CD4-positive, alpha-beta T cell treated with Interleukin-10 for 1 hour (primary cell): ENCODE data around the gene SRPK2.
"Not testable (repeated sequence)": the region's sequence is repeated elsewhere in the genome, so short reads cannot be mapped to it uniquely, and the experiment has no call there.

Experiments
- DNase-seq: peaks from one replicate; pipeline ENCODE4 v3.0.0-alpha.2; 2020

The SRPK2 gene

DNA sequence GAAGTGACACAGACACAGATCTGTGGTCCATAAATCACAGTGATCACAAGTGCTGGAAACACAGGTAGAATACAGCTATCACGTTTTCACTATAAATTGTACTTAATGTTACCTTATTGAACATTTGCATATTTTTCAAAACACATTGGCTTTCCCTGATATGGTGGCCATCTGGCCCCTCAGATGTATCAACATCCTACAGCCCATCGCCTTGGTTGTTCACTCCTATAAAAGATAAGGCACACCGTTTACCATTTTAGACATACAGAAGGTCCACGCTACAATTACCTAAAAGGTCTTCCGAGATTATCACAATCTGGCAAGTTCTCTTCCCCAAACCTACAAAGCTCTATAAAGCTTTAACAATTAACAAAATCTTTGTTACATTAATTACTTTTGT, 91.4 kb downstream of the SRPK2 start:
- DNase-seq = no peak

DNA sequence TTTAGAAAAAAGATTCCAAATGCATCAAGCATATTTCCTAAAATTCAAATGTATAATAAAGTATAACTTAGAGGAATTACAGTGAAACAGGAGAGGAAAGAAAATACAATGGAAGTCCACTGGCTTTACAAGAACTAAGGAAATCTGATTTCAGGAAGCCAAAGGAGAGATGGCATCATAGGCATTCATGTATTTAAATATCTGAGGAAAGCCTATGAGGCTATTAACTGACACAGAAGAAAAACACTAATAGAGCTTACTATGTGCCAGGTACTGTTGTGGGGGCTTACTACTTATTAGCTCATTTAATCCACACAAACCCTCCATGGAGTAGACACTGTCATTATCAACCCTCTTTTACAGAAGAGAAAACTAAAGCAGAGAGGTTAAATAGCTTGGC, 92.2 kb downstream of the SRPK2 start:
- no peak for DNase-seq

- no peak for DNase-seq
These were observed 92.9 kb downstream of the SRPK2 start for GRCh38 chr7:105295596-105296352.

DNA sequence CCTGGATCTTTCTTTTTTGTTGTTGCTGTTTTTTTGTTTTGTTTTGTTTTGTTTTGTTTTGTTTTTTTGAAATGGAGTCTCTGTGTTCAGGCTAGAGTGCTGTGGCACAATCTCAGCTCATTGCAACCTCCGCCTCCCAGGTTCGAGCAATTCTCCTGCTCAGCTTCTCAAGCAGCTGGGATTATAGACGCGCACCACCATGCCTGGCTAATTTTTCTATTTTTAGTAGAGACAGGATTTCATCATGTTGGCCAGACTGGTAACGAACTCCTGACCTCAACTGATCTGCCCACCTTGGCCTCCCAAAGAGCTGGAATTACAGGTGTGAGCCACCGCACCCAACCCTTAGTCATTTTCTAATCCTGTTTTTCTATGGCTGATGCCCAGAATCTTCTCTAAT, 94.2 kb downstream of the SRPK2 start:
- DNase-seq = not testable (repeated sequence)

- no peak for DNase-seq
These were observed 99.0 kb downstream of the SRPK2 start for GRCh38 chr7:105289704-105290103.

GRCh38 chr7:105286441-105286840, 102.3 kb downstream of the SRPK2 start:
- DNase-seq = no peak

GRCh38 chr7:105285118-105285874, 103.4 kb downstream of the SRPK2 start:
- no peak for DNase-seq

GRCh38 chr7:105284014-105284413, 104.7 kb downstream of the SRPK2 start:
- DNase-seq = no peak

DNA sequence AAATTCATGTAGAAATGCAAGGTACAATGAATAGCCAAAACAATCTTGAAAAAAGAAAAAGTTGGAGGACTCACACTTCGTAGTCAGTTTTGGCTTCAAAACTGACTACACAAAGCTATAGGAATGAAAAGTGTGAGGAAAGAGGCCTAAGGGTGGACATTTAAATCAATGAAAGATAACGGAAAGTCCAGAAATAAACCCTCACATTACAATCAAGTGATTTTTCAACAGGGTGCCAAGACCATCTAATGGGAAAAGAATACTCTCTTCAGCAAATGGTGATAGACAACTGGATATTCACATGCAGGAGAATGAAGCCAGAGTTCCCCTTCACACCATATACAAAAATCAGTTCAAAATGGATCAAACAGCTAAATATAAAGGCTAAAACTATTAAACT, 106.8 kb downstream of the SRPK2 start:
- no peak for DNase-seq

- DNase-seq = no peak
These were observed 109.1 kb downstream of the SRPK2 start for GRCh38 chr7:105279688-105280007.

GRCh38 chr7:105278973-105279687, 109.6 kb downstream of the SRPK2 start:
- no peak for DNase-seq

GRCh38 chr7:105278565-105278964, 110.2 kb downstream of the SRPK2 start:
- no peak for DNase-seq

DNA sequence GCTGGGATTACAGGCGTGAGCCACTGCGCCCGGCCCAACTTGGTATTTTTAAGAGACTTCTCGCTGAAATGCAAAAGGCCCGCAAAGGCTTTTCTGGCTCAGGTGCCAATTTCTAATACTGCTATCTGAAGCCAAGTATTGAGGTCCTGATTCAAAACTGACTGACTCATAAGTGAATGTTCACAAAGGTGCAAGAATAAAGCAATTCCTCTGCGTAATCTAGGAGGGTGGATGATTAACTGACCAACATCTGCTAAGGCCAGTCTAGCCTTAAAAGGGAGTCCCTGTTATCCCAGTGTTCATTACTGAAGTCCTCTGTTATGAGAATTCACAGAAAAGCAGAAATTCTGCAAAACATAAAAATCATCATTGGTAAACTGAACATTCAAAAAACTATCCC, 111.4 kb downstream of the SRPK2 start:
- no peak for DNase-seq

DNA sequence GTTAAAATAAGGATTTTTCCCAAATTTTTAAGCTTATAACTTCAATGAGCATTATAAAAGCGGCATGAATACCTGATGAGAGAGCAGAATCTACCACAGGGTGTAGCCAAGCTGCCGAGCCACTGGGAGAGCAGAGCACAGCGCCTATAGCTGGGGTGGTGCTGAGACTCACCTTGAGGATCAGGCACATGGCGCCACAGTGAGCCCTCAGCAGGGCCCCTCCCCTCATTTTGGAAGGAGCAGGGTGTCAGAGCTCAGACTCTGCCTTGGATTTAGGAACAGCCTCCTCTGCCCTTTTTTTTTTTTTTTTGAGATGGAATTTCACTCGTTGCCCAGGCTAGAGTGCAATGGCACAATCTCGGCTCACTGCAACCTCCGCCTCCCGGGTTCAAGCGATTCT, 118.6 kb downstream of the SRPK2 start:
- DNase-seq = peak; percentile 3

GRCh38 chr7:105269397-105269796, 119.3 kb downstream of the SRPK2 start:
- DNase-seq = peak; percentile 7

- DNase-seq = peak; percentile 47
These were observed 120.0 kb downstream of the SRPK2 start for GRCh38 chr7:105268511-105269392.

DNA sequence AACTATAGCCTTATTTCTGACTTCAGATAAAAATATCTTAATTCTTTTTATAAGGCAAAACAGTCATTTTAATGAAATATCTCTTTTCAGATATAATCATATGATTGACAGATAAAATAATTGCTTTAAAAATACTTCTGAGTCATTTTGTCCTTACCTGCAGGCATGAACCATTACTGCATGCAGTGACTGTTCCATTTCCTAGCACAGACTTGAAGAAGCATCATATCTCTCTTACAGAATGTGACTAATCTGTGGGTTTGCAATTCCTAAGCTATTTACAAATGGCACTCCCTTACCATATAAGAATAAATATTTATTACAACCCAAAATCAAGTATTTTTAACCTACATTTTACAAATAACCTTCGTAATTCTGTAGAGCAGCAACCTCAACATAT, 120.7 kb downstream of the SRPK2 start:
- peak; percentile 24 for DNase-seq

DNA sequence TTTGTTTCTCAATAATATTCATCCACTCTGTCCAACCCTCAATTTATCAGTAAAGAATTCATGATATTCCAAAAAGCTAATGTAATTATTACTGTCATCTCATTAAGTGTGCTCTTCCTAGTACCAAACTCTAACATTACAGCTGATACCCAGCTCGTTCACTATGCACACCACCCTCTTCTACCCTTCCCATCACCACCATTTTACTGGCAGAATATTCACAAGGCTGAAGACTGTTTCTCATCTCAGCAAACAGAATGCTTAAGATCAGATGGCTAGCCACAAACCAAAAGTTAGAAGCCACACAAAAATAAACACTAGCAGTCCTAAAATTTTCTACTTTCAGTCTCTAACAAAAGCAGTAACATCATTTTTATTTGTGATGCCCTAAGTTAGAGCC, 121.5 kb downstream of the SRPK2 start:
- DNase-seq = peak; percentile 33

- DNase-seq = no peak
These were observed 124.0 kb downstream of the SRPK2 start for GRCh38 chr7:105264707-105265106.

- DNase-seq = no peak
These were observed 127.0 kb downstream of the SRPK2 start for GRCh38 chr7:105261689-105262088.

GRCh38 chr7:105260201-105260871, 128.4 kb downstream of the SRPK2 start:
- DNase-seq = not testable (repeated sequence)

GRCh38 chr7:105258919-105259318, 129.8 kb downstream of the SRPK2 start:
- DNase-seq = not testable (repeated sequence)
